ENCODE measurements around the gene RBM28.

RBM28 gene

GRCh38 chr7:128266883-128267594, 76.7 kb downstream of the RBM28 start (continued):
- no peak for TF ChIP-seq ZNF555 (tag by site-specific recombination; conservative IDR thresholded peaks at IDR 0.05)
- no peak for TF ChIP-seq ZNF426 (tag by site-specific recombination; IDR thresholded peaks at IDR 0.05)
- no peak for TF ChIP-seq KLF10 (tag by site-specific recombination; IDR thresholded peaks at IDR 0.05)
- TF ChIP-seq, protein P1, sequence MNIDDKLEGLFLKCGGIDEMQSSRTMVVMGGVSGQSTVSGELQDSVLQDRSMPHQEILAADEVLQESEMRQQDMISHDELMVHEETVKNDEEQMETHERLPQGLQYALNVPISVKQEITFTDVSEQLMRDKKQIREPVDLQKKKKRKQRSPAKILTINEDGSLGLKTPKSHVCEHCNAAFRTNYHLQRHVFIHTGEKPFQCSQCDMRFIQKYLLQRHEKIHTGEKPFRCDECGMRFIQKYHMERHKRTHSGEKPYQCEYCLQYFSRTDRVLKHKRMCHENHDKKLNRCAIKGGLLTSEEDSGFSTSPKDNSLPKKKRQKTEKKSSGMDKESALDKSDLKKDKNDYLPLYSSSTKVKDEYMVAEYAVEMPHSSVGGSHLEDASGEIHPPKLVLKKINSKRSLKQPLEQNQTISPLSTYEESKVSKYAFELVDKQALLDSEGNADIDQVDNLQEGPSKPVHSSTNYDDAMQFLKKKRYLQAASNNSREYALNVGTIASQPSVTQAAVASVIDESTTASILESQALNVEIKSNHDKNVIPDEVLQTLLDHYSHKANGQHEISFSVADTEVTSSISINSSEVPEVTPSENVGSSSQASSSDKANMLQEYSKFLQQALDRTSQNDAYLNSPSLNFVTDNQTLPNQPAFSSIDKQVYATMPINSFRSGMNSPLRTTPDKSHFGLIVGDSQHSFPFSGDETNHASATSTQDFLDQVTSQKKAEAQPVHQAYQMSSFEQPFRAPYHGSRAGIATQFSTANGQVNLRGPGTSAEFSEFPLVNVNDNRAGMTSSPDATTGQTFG (tag by site-specific recombination; IDR thresholded peaks at IDR 0.05; ENCODE audit: borderline replicate concordance): no peak
- TF ChIP-seq ZNF274 (IDR thresholded peaks at IDR 0.05; ENCODE audit: low read length): no peak
- no peak for TF ChIP-seq ZNF274 (tag by site-specific recombination; IDR thresholded peaks at IDR 0.05; ENCODE audit: borderline replicate concordance)
- TF ChIP-seq ZNF776 (tag by site-specific recombination; IDR thresholded peaks at IDR 0.05; ENCODE audit: borderline replicate concordance): no peak
- TF ChIP-seq ZNF510 (tag by site-specific recombination; IDR thresholded peaks at IDR 0.05; ENCODE audit: insufficient replicate concordance): no peak
- TF ChIP-seq ZNF354C (tag by site-specific recombination; IDR thresholded peaks at IDR 0.05; ENCODE audit: borderline replicate concordance, low read depth): no peak
- no peak for TF ChIP-seq KLF7 (tag by site-specific recombination; IDR thresholded peaks at IDR 0.05; ENCODE audit: borderline replicate concordance)
- TF ChIP-seq ZEB2 (tag by site-specific recombination; IDR thresholded peaks at IDR 0.05): peak; percentile 66; the same call in 1 of the 2 replicates
- TF ChIP-seq PRDM1 (tag by site-specific recombination; IDR thresholded peaks at IDR 0.05): peak; percentile 35; the same call in 1 of the 2 replicates
- no peak for TF ChIP-seq ZNF146 (tag by site-specific recombination; IDR thresholded peaks at IDR 0.05)
- no peak for TF ChIP-seq ZNF391 (tag by site-specific recombination; IDR thresholded peaks at IDR 0.05; ENCODE audit: borderline replicate concordance, low read depth)
- TF ChIP-seq ZBTB20 (tag by site-specific recombination; IDR thresholded peaks at IDR 0.05): no peak; the same call in 1 of the 2 replicates
- no peak for TF ChIP-seq ZNF626 (tag by site-specific recombination; IDR thresholded peaks at IDR 0.05)
- no peak for TF ChIP-seq HIC1 (tag by site-specific recombination; IDR thresholded peaks at IDR 0.05)
- no peak for TF ChIP-seq ZNF174 (tag by site-specific recombination; IDR thresholded peaks at IDR 0.05)
- peak; percentile 72 for TF ChIP-seq SCRT2 (tag by site-specific recombination; IDR thresholded peaks at IDR 0.05)
- no peak for TF ChIP-seq ZSCAN5A (tag by site-specific recombination; IDR thresholded peaks at IDR 0.05)
- no peak for TF ChIP-seq ZNF76 (tag by site-specific recombination; IDR thresholded peaks at IDR 0.05; ENCODE audit: borderline replicate concordance, low read depth)
- no peak for TF ChIP-seq GLIS2 (tag by site-specific recombination; IDR thresholded peaks at IDR 0.05)
- no peak for TF ChIP-seq ZXDB (tag by site-specific recombination; IDR thresholded peaks at IDR 0.05)
- TF ChIP-seq, protein P2, sequence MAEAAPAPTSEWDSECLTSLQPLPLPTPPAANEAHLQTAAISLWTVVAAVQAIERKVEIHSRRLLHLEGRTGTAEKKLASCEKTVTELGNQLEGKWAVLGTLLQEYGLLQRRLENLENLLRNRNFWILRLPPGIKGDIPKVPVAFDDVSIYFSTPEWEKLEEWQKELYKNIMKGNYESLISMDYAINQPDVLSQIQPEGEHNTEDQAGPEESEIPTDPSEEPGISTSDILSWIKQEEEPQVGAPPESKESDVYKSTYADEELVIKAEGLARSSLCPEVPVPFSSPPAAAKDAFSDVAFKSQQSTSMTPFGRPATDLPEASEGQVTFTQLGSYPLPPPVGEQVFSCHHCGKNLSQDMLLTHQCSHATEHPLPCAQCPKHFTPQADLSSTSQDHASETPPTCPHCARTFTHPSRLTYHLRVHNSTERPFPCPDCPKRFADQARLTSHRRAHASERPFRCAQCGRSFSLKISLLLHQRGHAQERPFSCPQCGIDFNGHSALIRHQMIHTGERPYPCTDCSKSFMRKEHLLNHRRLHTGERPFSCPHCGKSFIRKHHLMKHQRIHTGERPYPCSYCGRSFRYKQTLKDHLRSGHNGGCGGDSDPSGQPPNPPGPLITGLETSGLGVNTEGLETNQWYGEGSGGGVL (tag by site-specific recombination; IDR thresholded peaks at IDR 0.05): peak; percentile 96
- no peak for TF ChIP-seq HOXC10 (CRISPR knock-in tag; IDR thresholded peaks at IDR 0.05)
- no peak for TF ChIP-seq ZNF473 (tag by site-specific recombination; IDR thresholded peaks at IDR 0.05)
- TF ChIP-seq SP7 (tag by site-specific recombination; IDR thresholded peaks at IDR 0.05): 0 out of 2 replicates have a peak, but pooled peaks have one; percentile 13
- TF ChIP-seq ZNF26 (tag by site-specific recombination; IDR thresholded peaks at IDR 0.05): no peak
- no peak for TF ChIP-seq ZNF488 (tag by site-specific recombination; IDR thresholded peaks at IDR 0.05)
- TF ChIP-seq ZNF416 (tag by site-specific recombination; IDR thresholded peaks at IDR 0.05): no peak

Data from HEK293 (cell line).